ENCODE measurements around the gene UBR1. TPM values are rescaled to one million over a fixed set of nuclear protein-coding genes. Genes with fewer than 3 reads are reported as not detected.

UBR1 gene
- total RNA-seq, 1 donor from 2014 or later = 33.2 TPM

- no peaks in the 10 kb centered on the region for H3F3A ChIP-seq (ENCODE audit: low read depth)
- H2AFZ ChIP-seq (replicated peaks) = no peak overlapping the region
- no peaks in the 10 kb centered on the region for H3K9me3 ChIP-seq (ENCODE audit: low read depth)
- Mint-ChIP-seq H3K27me3 (ENCODE audit: insufficient read depth, low read depth) (no peaks in the 10 kb centered on the region), H3K9me3 (no peaks in the 10 kb centered on the region), H3K36me3 (peaks cover 3% of the 10 kb centered on the region), H3K4me1 (no peaks in the 10 kb centered on the region), H3K4me3 (no peak overlapping the region), H3K27ac (no peak overlapping the region)
- no peak overlapping the region for H3K4me2 ChIP-seq
- DNase-seq (ENCODE audit: low spot score) = no peak
- H3K79me2 ChIP-seq (ENCODE audit: low read depth) = no peaks in the 10 kb centered on the region
- H3K4me1 ChIP-seq = no peaks in the 10 kb centered on the region
- H3K4me3 ChIP-seq = no peak overlapping the region
- H3K27me3 ChIP-seq = no peaks in the 10 kb centered on the region
- TF ChIP-seq CTCF (IDR thresholded peaks at IDR 0.05) (no peak), EZH2 (IDR thresholded peaks at IDR 0.05) (no peak), EZH2phosphoT487 (IDR thresholded peaks at IDR 0.05) (no peak)
- no peaks in the 10 kb centered on the region for H4K20me1 ChIP-seq (ENCODE audit: low read depth)
- H3K36me3 ChIP-seq = no peaks in the 10 kb centered on the region
- H3K27ac ChIP-seq = no peak overlapping the region
- no peak overlapping the region for H3K9ac ChIP-seq
These were observed 44.5 kb upstream of the UBR1 start for GRCh38 chr15:43150191-43150929.

GRCh38 chr15:43146184-43146583 is 40.3 kb upstream of the UBR1 start:
- no peaks in the 10 kb centered on the region for H4K20me1 ChIP-seq (ENCODE audit: low read depth)
- H3K4me2 ChIP-seq = no peak overlapping the region
- H3K9me3 ChIP-seq (ENCODE audit: low read depth) = no peaks in the 10 kb centered on the region
- H2AFZ ChIP-seq (replicated peaks) = no peak overlapping the region
- H3K9ac ChIP-seq = no peak overlapping the region
- no peaks in the 10 kb centered on the region for H3K27me3 Mint-ChIP-seq (ENCODE audit: insufficient read depth, low read depth)
- H3F3A ChIP-seq (ENCODE audit: low read depth) = no peaks in the 10 kb centered on the region
- no peaks in the 10 kb centered on the region for H3K4me1 ChIP-seq
- H3K4me1 Mint-ChIP-seq = no peaks in the 10 kb centered on the region
- no peak overlapping the region for H3K27ac ChIP-seq
- H3K36me3 Mint-ChIP-seq = no peaks in the 10 kb centered on the region
- H3K4me3 Mint-ChIP-seq = no peak overlapping the region
- no peak overlapping the region for H3K27ac Mint-ChIP-seq
- no peaks in the 10 kb centered on the region for H3K27me3 ChIP-seq
- no peak for DNase-seq (ENCODE audit: low spot score)
- no peaks in the 10 kb centered on the region for H3K79me2 ChIP-seq (ENCODE audit: low read depth)
- no peaks in the 10 kb centered on the region for H3K9me3 Mint-ChIP-seq
- H3K36me3 ChIP-seq = no peaks in the 10 kb centered on the region
- TF ChIP-seq CTCF (IDR thresholded peaks at IDR 0.05) = no peak
- H3K4me3 ChIP-seq = no peak overlapping the region

- H3K9me3 ChIP-seq (ENCODE audit: low read depth) = no peaks in the 10 kb centered on the region
- H3K27me3 ChIP-seq = no peaks in the 10 kb centered on the region
- no peaks in the 10 kb centered on the region for H3K79me2 ChIP-seq (ENCODE audit: low read depth)
- H3K4me2 ChIP-seq = no peak overlapping the region
- Mint-ChIP-seq H3K4me3 (no peak overlapping the region), H3K27ac (no peak overlapping the region), H3K27me3 (ENCODE audit: insufficient read depth, low read depth) (no peaks in the 10 kb centered on the region), H3K4me1 (no peaks in the 10 kb centered on the region), H3K9me3 (no peaks in the 10 kb centered on the region), H3K36me3 (peaks cover 5% of the 10 kb centered on the region)
- no peak overlapping the region for H3K27ac ChIP-seq
- H4K20me1 ChIP-seq (ENCODE audit: low read depth) = no peaks in the 10 kb centered on the region
- H3K9ac ChIP-seq = no peak overlapping the region
- H3K4me3 ChIP-seq = no peak overlapping the region
- H2AFZ ChIP-seq (replicated peaks) = no peak overlapping the region
- H3K4me1 ChIP-seq = no peaks in the 10 kb centered on the region
- DNase-seq (ENCODE audit: low spot score) = no peak
- H3K36me3 ChIP-seq = no peaks in the 10 kb centered on the region
- TF ChIP-seq CTCF (IDR thresholded peaks at IDR 0.05) (no peak), EZH2phosphoT487 (IDR thresholded peaks at IDR 0.05) (no peak), EZH2 (IDR thresholded peaks at IDR 0.05) (no peak)
- H3F3A ChIP-seq (ENCODE audit: low read depth) = no peaks in the 10 kb centered on the region
These were observed 38.7 kb upstream of the UBR1 start for GRCh38 chr15:43144512-43144911.
